Measurements from ENCODE around the gene GALT.

GALT gene

DNA sequence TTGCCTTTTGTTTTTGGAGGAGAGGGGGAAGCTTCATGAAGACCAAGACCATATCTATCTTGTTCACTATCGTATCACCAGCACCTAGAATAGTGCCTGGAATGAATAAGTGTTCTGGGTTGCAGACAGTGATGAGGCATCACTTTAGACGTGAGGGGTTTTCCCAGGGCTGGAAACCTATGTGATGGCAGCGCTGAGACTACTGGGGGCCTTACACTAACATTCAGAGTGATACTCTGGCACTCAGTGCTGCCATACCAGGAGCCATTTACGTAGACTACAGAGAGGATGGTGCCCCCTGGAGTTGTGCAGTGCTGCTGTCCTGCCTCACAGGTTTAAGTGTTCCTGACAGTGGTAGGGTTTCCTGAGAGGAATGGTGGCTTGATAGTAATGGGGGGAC lies 37.7 kb downstream of the GALT start:
- no peak for DNase-seq (ENCODE audit: low read depth in 2 of 2)

DNA sequence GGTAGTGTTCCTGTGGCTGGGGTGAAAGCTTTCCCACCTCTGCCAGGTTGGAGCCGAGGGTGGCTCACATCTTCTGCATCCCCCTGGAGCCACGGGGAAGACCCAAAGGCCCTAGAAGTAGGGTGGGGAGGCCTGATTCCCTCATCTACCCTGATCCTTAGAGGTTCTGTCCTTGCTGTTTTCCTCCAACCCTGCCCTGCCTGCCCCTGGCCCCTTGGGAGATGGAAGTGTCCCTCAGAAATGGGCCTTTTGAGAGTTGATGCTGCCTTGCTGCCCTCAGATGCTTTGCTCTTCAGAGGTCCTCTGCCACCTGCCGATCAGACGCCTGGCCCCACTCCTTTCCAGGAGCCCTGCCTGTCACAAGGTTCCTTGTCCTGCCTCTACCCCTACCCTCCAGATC lies 38.3 kb downstream of the GALT start:
- no peak for DNase-seq (ENCODE audit: low read depth in 2 of 2)

DNA sequence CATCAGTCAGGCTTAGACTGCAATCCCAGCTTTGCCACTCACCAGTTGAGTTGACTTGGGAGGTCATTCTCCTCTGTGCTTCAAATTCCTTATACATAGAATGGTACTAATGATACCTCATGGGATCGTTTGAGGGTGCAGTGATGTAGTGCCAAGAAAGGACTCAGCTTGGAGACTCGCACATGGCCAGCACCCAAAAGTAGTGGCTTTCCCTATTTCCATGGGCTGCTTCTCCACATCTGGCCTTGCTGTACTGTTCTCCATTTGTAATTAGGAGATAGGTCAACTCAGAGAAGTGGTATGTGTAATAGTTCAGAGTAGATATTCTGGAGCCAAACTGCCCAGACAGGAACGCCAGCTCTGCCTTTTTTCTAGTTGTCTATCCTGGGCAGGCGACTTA lies 39.1 kb downstream of the GALT start:
- no peak for DNase-seq (ENCODE audit: low read depth in 2 of 2)

DNA sequence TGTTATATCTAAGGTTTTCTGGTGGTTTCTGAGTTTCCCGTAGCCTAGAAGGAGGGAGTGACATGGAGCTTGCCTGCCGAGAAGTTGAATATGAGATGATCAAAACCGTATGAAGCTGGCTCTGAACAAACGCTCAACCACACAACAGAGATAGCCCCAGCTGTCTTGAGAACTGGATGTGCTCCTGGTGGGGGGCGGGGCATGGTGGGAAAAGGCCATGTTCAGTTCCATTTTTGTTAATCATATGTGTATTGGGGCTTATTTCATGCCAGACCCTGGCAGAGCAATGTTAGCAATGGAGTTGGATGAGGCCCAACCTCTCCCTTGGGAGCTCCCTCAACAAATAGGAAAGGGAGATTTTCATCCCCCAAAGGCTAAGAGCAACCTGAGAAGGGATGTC lies 39.8 kb downstream of the GALT start:
- no peak for DNase-seq (ENCODE audit: low read depth in 2 of 2)

DNA sequence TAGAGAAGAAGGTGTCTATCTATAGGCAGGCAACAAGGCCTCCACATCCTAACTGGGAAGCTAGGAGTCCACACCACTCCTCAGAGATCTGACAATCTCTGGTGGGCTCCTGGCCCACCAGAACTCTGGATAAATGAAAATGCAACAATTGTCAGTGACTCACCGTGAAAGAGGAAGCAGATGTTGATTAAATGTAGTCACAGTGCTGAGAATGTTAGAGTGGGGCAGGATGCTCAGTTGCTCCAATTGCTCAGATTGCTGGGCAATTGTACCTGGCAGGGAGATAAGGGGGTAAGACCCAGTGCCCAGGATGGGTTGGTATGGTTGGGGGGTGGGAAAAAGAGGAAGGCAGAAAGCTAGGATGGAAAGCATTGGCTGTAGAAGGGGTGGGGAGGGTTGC lies 40.3 kb downstream of the GALT start:
- no peak for DNase-seq (ENCODE audit: low read depth in 2 of 2)

DNA sequence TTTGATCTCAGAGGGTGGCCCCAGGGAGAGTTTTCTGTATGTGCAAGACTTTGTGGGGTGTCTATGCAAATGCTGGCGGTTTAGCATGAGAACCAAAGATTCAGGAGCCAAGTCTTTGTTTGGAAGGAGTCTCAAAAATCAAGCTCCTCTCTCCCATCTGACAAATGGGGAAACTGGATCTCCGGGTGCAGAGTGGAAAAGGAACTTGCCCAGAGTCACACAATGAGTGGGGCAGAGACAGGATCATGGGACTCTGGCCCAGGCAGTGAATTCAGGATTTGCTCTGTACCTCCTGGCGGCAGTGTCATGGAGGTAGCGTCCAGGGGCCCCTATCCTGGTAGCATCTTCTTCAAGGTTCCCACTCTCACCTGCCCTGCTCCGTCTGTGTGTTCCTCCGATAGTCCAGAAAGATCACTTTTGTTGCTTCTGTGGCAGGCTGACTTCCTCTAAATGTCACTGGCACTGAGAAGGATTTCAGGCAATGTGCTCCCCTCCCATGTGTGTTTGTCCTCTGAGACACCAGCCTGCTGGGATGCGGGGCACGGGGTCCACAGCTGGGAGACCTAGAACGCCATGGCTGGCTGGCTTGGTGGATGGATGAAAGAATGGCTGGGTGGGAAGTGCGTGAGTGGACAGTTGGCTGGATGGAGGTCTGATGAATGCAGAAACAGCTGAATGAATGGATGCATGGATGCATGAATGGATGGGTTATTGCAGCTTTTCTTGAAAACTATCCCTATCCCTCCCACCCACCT lies 41.0 kb downstream of the GALT start:
- no peak for DNase-seq (ENCODE audit: low read depth in 2 of 2)

DNA sequence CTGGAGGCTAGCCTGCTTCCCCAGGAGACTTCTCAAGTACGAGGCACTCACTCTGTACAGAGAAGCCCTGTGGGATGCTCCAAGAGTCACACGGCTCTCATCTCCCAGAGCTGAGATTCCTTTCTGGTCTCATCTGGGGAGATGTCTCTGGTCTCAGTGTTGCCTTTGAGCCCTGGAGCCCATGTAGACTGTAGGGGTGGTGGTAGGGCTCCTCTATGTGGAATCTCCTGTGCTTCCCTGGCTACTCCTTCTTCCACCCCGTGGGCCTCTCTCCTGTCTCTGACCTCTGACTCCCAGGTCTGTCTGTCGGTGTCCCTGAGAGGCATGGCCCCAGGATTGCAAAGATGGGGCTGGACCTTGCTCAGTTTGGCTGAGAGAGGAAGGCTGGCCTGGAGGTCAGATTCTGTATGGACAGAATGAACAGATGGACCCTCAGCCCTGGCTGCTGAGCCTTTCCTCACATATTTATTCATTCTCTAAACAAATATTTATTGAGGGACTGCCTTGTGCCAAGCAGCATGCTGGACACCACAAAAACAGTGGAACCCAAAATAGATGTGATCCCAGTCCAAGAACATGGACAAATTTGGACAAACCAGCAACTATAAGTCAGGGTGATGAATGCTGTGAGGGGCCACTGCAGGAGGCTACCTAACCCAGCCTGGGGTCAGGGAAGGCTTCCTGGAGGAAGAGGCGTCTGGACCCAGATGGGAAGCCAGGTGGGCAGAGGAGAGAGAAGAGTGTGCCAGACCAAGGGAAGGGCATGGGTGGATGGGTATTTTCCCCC lies 42.0 kb downstream of the GALT start:
- no peak for DNase-seq (ENCODE audit: low read depth in 2 of 2)

DNA sequence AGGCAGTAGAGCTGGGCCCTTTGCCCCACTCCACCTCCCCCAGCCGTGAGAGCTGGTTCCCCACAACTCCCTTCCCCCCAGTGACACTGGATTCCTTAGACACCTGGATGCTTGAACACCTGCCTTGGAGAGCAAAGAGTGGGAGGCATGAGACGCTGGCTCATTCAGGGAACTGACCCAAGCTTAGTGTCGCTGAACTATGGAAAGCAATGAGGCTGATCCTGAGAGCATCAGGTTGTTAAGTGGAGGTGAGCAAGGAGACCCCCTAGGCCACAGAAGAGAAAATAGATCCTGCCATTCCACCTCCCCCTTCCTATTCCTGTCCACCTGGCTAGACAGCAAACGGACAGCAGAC lies 42.6 kb downstream of the GALT start:
- no peak for DNase-seq (ENCODE audit: low read depth in 2 of 2)

DNA sequence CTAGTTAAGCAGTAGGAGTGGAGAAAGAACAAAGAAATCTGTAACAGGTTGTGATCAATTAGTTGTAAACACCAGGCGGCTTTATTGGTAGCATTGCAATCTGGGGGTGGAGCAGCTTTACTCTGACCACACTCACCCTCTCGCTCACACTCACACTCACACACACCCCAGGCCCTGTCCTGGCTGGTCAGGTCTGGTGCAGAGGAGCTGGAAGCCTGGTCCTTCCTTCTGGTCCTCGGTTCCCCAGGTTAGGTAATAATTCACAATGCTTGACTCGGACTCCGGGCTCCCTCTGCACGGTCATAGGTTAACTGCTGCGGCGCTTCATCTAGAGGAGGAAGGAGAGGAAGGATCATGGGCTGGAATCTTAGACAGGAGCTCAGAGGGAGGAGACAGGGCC lies 43.0 kb downstream of the GALT start:
- no peak for DNase-seq (ENCODE audit: low read depth in 2 of 2)

DNA sequence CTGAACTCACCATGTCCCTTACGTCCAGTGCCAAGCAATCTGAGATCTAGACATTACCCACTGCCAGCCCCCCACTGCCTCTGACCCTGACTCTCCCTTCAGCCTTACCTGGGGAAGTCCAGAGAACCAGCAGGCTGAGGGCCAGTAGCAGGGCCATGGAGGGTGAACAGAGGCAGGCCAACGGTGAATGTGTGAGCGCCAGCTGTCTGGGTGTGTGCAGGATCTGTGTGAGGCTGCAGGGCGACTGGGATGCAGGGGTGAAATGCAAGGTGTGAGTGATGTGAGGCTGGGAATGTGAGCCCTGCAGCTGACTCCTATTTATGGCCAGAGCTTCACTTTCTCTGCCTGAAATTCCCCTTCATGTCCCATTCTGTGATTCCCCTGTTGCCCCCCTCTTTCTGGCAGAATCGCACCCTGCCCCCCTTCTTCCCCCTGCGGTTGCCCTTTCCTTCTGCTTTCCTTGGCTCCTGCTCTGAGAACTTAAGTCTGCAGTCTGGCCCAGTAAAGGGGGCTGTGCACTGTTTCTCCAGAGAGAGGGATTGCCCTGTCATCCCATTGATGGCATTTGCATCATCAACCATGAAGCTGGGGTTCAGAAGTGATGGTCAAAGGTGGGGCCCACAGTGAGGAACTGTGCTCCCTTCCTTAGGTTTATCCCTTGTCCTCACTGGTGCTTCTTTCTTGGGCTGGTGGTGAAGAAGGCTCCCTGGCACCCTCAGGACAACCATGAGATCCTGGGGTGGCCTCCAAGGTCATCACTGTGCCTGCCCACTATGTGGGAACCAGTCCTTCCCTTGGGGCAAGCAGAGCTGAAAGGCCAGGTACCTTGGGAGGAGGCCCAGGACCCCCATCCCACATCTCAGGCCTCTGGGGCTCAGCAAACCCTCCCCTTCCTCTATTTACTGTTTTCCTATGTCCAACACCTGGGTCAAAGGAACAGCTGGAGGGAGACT lies 44.8 kb downstream of the GALT start, which contains the start of gene CCL19:
CCL19 (minus strand) TSS at position 294 of the 953 bp plus-strand sequence; CDS start at position 157, 137 bp downstream.
- DNase-seq (ENCODE audit: low read depth in 2 of 2): no peak

DNA sequence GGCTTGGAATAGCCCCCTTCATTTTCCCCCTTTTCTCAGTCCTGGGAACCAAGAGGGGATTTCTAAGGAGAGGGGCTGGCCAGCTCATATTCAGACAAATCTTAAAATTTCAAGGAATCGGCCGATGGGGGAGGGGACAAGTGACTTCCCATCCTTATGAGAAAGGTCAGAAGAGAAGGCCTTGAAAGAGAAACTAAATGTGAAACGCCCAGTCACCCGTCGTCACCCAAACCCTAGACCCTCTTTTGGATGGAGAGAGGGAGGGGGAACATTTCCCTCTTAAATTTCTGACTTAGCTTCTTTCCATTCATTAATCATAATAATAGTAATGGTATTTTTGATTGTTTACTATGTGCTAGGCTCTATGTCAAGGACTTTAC lies 45.5 kb downstream of the GALT start:
- no peak for DNase-seq (ENCODE audit: low read depth in 2 of 2)

DNA sequence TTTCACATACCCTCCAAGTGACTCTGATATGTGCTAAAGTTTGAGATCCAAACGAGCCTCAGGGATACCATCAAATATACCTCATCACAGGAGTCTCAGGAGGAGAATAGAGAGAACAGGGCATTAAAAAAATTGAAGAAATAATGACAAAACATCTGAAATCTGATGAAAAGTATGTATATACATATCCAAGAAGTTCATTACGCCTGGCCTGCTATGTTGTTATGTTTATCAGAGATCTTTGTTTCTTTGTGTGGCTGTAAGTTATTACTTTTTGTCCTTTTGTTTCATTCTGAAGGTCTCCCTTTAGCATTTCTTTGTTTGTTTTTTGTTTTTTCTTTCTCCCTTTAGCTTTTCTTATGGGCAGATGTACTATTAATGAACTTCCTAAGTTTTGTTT lies 47.1 kb downstream of the GALT start:
- no peak for DNase-seq (ENCODE audit: low read depth in 2 of 2)

DNA sequence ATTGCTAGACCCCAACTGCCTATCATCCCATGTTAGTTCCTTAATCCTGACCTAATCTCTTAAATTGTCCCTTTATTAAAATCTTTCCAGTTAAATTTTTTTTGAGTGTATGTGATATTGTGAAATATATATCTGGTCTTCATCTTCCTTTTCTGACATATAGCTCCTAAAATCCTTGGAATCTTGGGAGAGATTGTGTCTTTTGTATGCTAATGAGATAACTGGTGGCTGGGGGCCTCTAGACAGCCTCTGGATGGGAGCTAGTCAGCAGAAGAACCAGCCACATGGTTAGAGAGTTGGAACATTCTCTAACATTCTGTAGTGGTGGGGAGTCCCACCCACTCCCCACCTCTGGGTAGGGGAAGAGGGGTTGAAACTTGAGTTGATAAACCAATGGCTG lies 48.3 kb downstream of the GALT start:
- DNase-seq (ENCODE audit: low read depth in 2 of 2): no peak
